Measurements from ENCODE around the gene PTPRJ. TPM values are rescaled to one million over a fixed set of nuclear protein-coding genes. Genes with fewer than 3 reads are reported as not detected.

The PTPRJ gene
- total RNA-seq, 3 donors from 2014 or later, result 13.8 to 22.3 (median 19.0) TPM

Other genes with a start within 250 kb of the PTPRJ start
- 100 to 1,000 TPM; 113 to 129 (median 121) TPM for gene FNBP4, start 213.2 kb upstream of the PTPRJ start, total RNA-seq
- 10 to 100 TPM; 76.6 to 86.7 (median 80.4) TPM for gene NUP160, start 132.2 kb upstream of the PTPRJ start, total RNA-seq
- not detected for gene OR4B1, start 236.3 kb downstream of the PTPRJ start, total RNA-seq